ENCODE measurements around the gene SLC6A7. TPM values are rescaled to one million over a fixed set of nuclear protein-coding genes. Genes with fewer than 3 reads are reported as not detected.
"Not testable (repeated sequence)": the region's sequence is repeated elsewhere in the genome, so short reads cannot be mapped to it uniquely, and the experiment has no call there.

Gene SLC6A7
- total RNA-seq, 1 donor from 2014 or later = not detected

- no peak for TF ChIP-seq CTCF (conservative IDR thresholded peaks at IDR 0.05; ENCODE audit: low read depth, low read length)
- no peak for DNase-seq (ENCODE audit: low read depth)
Observed at GRCh38 chr5:150245111-150245789, 55.4 kb downstream of the SLC6A7 start.

GRCh38 chr5:150245808-150246207 lies 55.9 kb downstream of the SLC6A7 start:
- no peak for TF ChIP-seq CTCF (conservative IDR thresholded peaks at IDR 0.05; ENCODE audit: low read depth, low read length)
- no peak for DNase-seq (ENCODE audit: low read depth)
- H3K4me3 ChIP-seq (ENCODE audit: low read depth, low read length) = no peak overlapping the region

More at GRCh38 chr5:150245111-150245789, 55.4 kb downstream of the SLC6A7 start:
- no peak overlapping the region for H3K4me3 ChIP-seq (ENCODE audit: low read depth, low read length)

GRCh38 chr5:150246429-150246828 lies 56.6 kb downstream of the SLC6A7 start:
- TF ChIP-seq CTCF (conservative IDR thresholded peaks at IDR 0.05; ENCODE audit: low read depth, low read length) = no peak
- no peak for DNase-seq (ENCODE audit: low read depth)
- no peak overlapping the region for H3K4me3 ChIP-seq (ENCODE audit: low read depth, low read length)

- DNase-seq (ENCODE audit: low read depth) = no peak
- H3K4me3 ChIP-seq (ENCODE audit: low read depth, low read length) = no peak overlapping the region
- no peak for TF ChIP-seq CTCF (conservative IDR thresholded peaks at IDR 0.05; ENCODE audit: low read depth, low read length)
Observed at GRCh38 chr5:150246835-150247234, 57.0 kb downstream of the SLC6A7 start.

- DNase-seq (ENCODE audit: low read depth) = no peak
- no peak for TF ChIP-seq CTCF (conservative IDR thresholded peaks at IDR 0.05; ENCODE audit: low read depth, low read length)
- no peak overlapping the region for H3K4me3 ChIP-seq (ENCODE audit: low read depth, low read length)
Observed at GRCh38 chr5:150247726-150248125, 57.9 kb downstream of the SLC6A7 start.

GRCh38 chr5:150248493-150248892 lies 58.6 kb downstream of the SLC6A7 start:
- not testable (repeated sequence) for DNase-seq (ENCODE audit: low read depth); H3K4me3 ChIP-seq (ENCODE audit: low read depth, low read length)

GRCh38 chr5:150248946-150249345 lies 59.1 kb downstream of the SLC6A7 start:
- H3K4me3 ChIP-seq (ENCODE audit: low read depth, low read length) = no peak overlapping the region
- TF ChIP-seq CTCF (conservative IDR thresholded peaks at IDR 0.05; ENCODE audit: low read depth, low read length) = no peak
- no peak for DNase-seq (ENCODE audit: low read depth)

Measured in epithelial cell of proximal tubule (primary cell).